NCI-H2081 (cell line): ENCODE results near the gene PFDN6.
"Not testable (repeated sequence)": the region's sequence is repeated elsewhere in the genome, so short reads cannot be mapped to it uniquely, and the experiment has no call there.

Experiments used
- DNase-seq, 2 experiments: peaks; one replicate each; lab custom pipeline; 2025; lab: John Stamatoyannopoulos, UW

The PFDN6 gene

GRCh38 chr6:33288921-33289783 is at the start of gene PFDN6, which contains the start of gene WDR46:
Gene PFDN6 (plus strand): TSS chr6:33289601. CDS start chr6:33289857, 256 bp downstream.
Gene WDR46 (minus strand): TSS chr6:33289239. CDS start chr6:33289170, 69 bp downstream.
- DNase-seq: peak; percentile 62 to 86

- no peak for DNase-seq
Observed at GRCh38 chr6:33241968-33242367, 47.4 kb upstream of the PFDN6 start.

- no peak for DNase-seq
Observed at GRCh38 chr6:33243476-33243875, 45.9 kb upstream of the PFDN6 start.

GRCh38 chr6:33247977-33248642 is 41.3 kb upstream of the PFDN6 start:
- peak; percentile 82 to 83 for DNase-seq

- no peak for DNase-seq
Observed at GRCh38 chr6:33248643-33248931, 40.8 kb upstream of the PFDN6 start.

- peak; percentile 98 to 99 for DNase-seq
Observed at GRCh38 chr6:33248932-33249731, 40.3 kb upstream of the PFDN6 start.

- no peak for DNase-seq
Observed at GRCh38 chr6:33249732-33250630, 39.4 kb upstream of the PFDN6 start.

- no peak for DNase-seq
Observed at GRCh38 chr6:33250731-33251130, 38.7 kb upstream of the PFDN6 start.

- no peak for DNase-seq
Observed at GRCh38 chr6:33251395-33252012, 37.9 kb upstream of the PFDN6 start.

- DNase-seq: no peak
Observed at GRCh38 chr6:33252759-33253158, 36.6 kb upstream of the PFDN6 start.

GRCh38 chr6:33254591-33254990 is 34.8 kb upstream of the PFDN6 start:
- DNase-seq: no peak

GRCh38 chr6:33259032-33259431 is 30.4 kb upstream of the PFDN6 start:
- no peak for DNase-seq

GRCh38 chr6:33262490-33262889 is 26.9 kb upstream of the PFDN6 start:
- DNase-seq: not testable (repeated sequence)

GRCh38 chr6:33264015-33264414 is 25.4 kb upstream of the PFDN6 start:
- no peak for DNase-seq

GRCh38 chr6:33271117-33271467 is 18.3 kb upstream of the PFDN6 start:
- no peak for DNase-seq

- peak; percentile 98 to 99 for DNase-seq
Observed at GRCh38 chr6:33271468-33272274, 17.7 kb upstream of the PFDN6 start, which contains the start of the genes RPS18 and VPS52. Gene RPS18 (plus strand): TSS chr6:33272075. CDS start chr6:33272120, 45 bp downstream. Gene VPS52 (minus strand): TSS chr6:33271876. CDS start chr6:33271675, 201 bp downstream.

GRCh38 chr6:33272275-33273128 is 16.9 kb upstream of the PFDN6 start:
- DNase-seq: no peak

GRCh38 chr6:33273129-33273923 is 16.1 kb upstream of the PFDN6 start:
- DNase-seq: no peak
